A549 (cell line): ENCODE results near the gene NAV2.

Experiments
- CEBPB ChIP-seq, 2 experiments: fragments of >200 bp in 1 of 2; sonication (Bioruptor Twin) in 1 of 2; formaldehyde crosslinking in 1 of 2; IDR thresholded peaks; 2 replicates each; pipeline ENCODE4 v1.6.1; 2012 to 2016
- CTCF ChIP-seq: fragments of >200 bp; sonication (Bioruptor Twin); formaldehyde crosslinking; IDR thresholded peaks from 3 replicates; pipeline ENCODE4 v1.5.1; 2016
- EHMT2 ChIP-seq: fragments of 200-600 bp; sonication (generic); IDR thresholded peaks from 2 replicates; pipeline ENCODE4 v1.6.1; 2016; ENCODE audit warnings: antibody characterized with exemption, low read depth, mild to moderate bottlenecking, moderate library complexity
- ESRRA ChIP-seq: fragments of 150-350 bp; IDR thresholded peaks from 2 replicates; pipeline ENCODE4 v1.6.1; 2014; ENCODE audit warnings: mild to moderate bottlenecking, low read length, borderline replicate concordance
- FOSL2 ChIP-seq, 2 experiments: fragments of 450-650 bp in 1 of 2; fragments of >200 bp in 1 of 2; sonication (Bioruptor Twin) in 1 of 2; formaldehyde crosslinking; IDR thresholded peaks; 2 replicates each; pipeline versions ENCODE4 v1.5.0 to v1.6.1; 2016 to 2020; ENCODE audit warnings: mild to moderate bottlenecking in 1 of 2, moderate library complexity in 1 of 2
- HOXB5 ChIP-seq: fragments of 250-450 bp; sonication (Bioruptor Pico); IDR thresholded peaks from 2 replicates; pipeline ENCODE4 v1.5.0; 2020; ENCODE audit warnings: mild to moderate bottlenecking, moderate library complexity
- JUN ChIP-seq, 2 experiments: fragments of >200 bp; sonication (Bioruptor Twin); formaldehyde crosslinking; IDR thresholded peaks; 2 replicates in 1 of 2; 3 replicates in 1 of 2; pipeline ENCODE4 v1.6.1; 2016 to 2017
- MAX ChIP-seq: IDR thresholded peaks from 2 replicates; pipeline ENCODE4 v1.6.1; 2012
- POLR2A ChIP-seq: IDR thresholded peaks from 2 replicates; pipeline ENCODE4 v1.6.1; 2012; ENCODE audit warnings: mild to moderate bottlenecking, low read length
- REST ChIP-seq: fragments of 200-600 bp; sonication (generic); IDR thresholded peaks from 2 replicates; pipeline ENCODE4 v1.6.1; 2016; ENCODE audit warnings: antibody characterized with exemption, mild to moderate bottlenecking, moderate library complexity
- TP53 ChIP-seq: fragments of 250-450 bp; sonication (Bioruptor Pico); IDR thresholded peaks from 2 replicates; pipeline ENCODE4 v1.5.0; 2021; ENCODE audit warnings: mild to moderate bottlenecking, moderate library complexity

GRCh38 chr11:19923626-19924025 lies 211.0 kb downstream of the NAV2 start:
- no peak for TF ChIP-seq TP53 (CRISPR knock-in tag)
- TF ChIP-seq CEBPB (IDR thresholded peaks at IDR 0.05) = no peak
- TF ChIP-seq FOSL2 (IDR thresholded peaks at IDR 0.05) = no peak
- TF ChIP-seq FOSL2 (CRISPR knock-in tag; IDR thresholded peaks at IDR 0.05) = no peak
- no peak for TF ChIP-seq CTCF
- TF ChIP-seq ESRRA = no peak
- no peak for TF ChIP-seq JUN (IDR thresholded peaks at IDR 0.05)
- no peak for TF ChIP-seq HOXB5
- TF ChIP-seq POLR2A = no peak
- no peak for TF ChIP-seq EHMT2
- TF ChIP-seq MAX = no peak
- no peak for TF ChIP-seq REST
